ENCODE measurements around the gene NGRN. TPM values are rescaled to one million over a fixed set of nuclear protein-coding genes. Genes with fewer than 3 reads are reported as not detected.

The NGRN gene
- polyA plus RNA-seq, 1 donor from 2014 or later, result 466 TPM

GRCh38 chr15:90262426-90262825, 3.0 kb upstream of the NGRN start:
- Histone ChIP-seq H3K27ac (ENCODE audit: low read length) (no peak overlapping the region), H3K9ac (ENCODE audit: low read length) (no peak overlapping the region), H3K79me2 (replicated peaks; ENCODE audit: insufficient read depth, low read length) (peaks cover 17% of the 10 kb centered on the region), H2AFZ (ENCODE audit: low read depth, low read length) (no peak overlapping the region), H3K36me3 (ENCODE audit: insufficient read depth, low read length) (no peaks in the 10 kb centered on the region), H3K9me2 (ENCODE audit: insufficient read depth, low read length) (no peaks in the 10 kb centered on the region), H3K4me3 (ENCODE audit: low read length) (no peak overlapping the region), H3K27me3 (ENCODE audit: insufficient read depth, low read depth, low read length) (no peaks in the 10 kb centered on the region), H4K20me1 (ENCODE audit: insufficient read depth) (no peaks in the 10 kb centered on the region), H3F3A (ENCODE audit: insufficient read depth, low read length, poor library complexity, severe bottlenecking) (peaks cover 3% of the 10 kb centered on the region), H3K4me2 (ENCODE audit: low read length) (no peak overlapping the region), H3K9me3 (ENCODE audit: low read length) (no peaks in the 10 kb centered on the region)
- TF ChIP-seq SMC3 (conservative IDR thresholded peaks at IDR 0.05; ENCODE audit: poor library complexity), result no peak
- TF ChIP-seq MXI1 (conservative IDR thresholded peaks at IDR 0.05; ENCODE audit: poor library complexity, severe bottlenecking), result no peak
- no peak for TF ChIP-seq CTCF (IDR thresholded peaks at IDR 0.05; ENCODE audit: poor library complexity, severe bottlenecking)
- TF ChIP-seq TAF1 (IDR thresholded peaks at IDR 0.05; ENCODE audit: low read depth), result no peak
- no peak for TF ChIP-seq EP300 (conservative IDR thresholded peaks at IDR 0.05; ENCODE audit: poor library complexity, severe bottlenecking)
- TF ChIP-seq REST (IDR thresholded peaks at IDR 0.05; ENCODE audit: borderline replicate concordance), result no peak
- no peak for TF ChIP-seq EZH2 (IDR thresholded peaks at IDR 0.05; ENCODE audit: borderline replicate concordance, insufficient read depth, low read length, poor library complexity, severe bottlenecking)
- TF ChIP-seq POLR2AphosphoS5 (IDR thresholded peaks at IDR 0.05), result no peak
- no peak for TF ChIP-seq RAD21 (conservative IDR thresholded peaks at IDR 0.05)

GRCh38 chr15:90264671-90265070, 801 bp upstream of the NGRN start:
- Histone ChIP-seq H3K27me3 (ENCODE audit: insufficient read depth, low read depth, low read length) (no peaks in the 10 kb centered on the region), H3K4me3 (ENCODE audit: low read length) (peak overlapping the region; percentile 78), H3F3A (ENCODE audit: insufficient read depth, low read length, poor library complexity, severe bottlenecking) (peaks cover 3% of the 10 kb centered on the region), H3K9ac (ENCODE audit: low read length) (peak overlapping the region; percentile 92), H3K79me2 (replicated peaks; ENCODE audit: insufficient read depth, low read length) (peaks cover 38% of the 10 kb centered on the region), H2AFZ (ENCODE audit: low read depth, low read length) (peak overlapping the region; percentile 74), H3K27ac (ENCODE audit: low read length) (peak overlapping the region; percentile 94), H4K20me1 (ENCODE audit: insufficient read depth) (peaks cover under 1% of the 10 kb centered on the region), H3K9me3 (ENCODE audit: low read length) (no peaks in the 10 kb centered on the region), H3K4me2 (ENCODE audit: low read length) (peak overlapping the region; percentile 95), H3K36me3 (ENCODE audit: insufficient read depth, low read length) (no peaks in the 10 kb centered on the region), H3K9me2 (ENCODE audit: insufficient read depth, low read length) (no peaks in the 10 kb centered on the region)
- TF ChIP-seq RAD21 (conservative IDR thresholded peaks at IDR 0.05) (no peak), EZH2 (IDR thresholded peaks at IDR 0.05; ENCODE audit: borderline replicate concordance, insufficient read depth, low read length, poor library complexity, severe bottlenecking) (no peak)

GRCh38 chr15:90266061-90266431, 574 bp downstream of the NGRN start:
- peak overlapping the region; percentile 78 for H3K4me3 ChIP-seq (ENCODE audit: low read length)
- TF ChIP-seq RAD21 (conservative IDR thresholded peaks at IDR 0.05), result no peak
- peak; percentile 1 for TF ChIP-seq MXI1 (conservative IDR thresholded peaks at IDR 0.05; ENCODE audit: poor library complexity, severe bottlenecking)
- TF ChIP-seq TAF1 (IDR thresholded peaks at IDR 0.05; ENCODE audit: low read depth), result no peak
- peak overlapping the region; percentile 94 for H3K27ac ChIP-seq (ENCODE audit: low read length)
- H3K9me3 ChIP-seq (ENCODE audit: low read length), result no peaks in the 10 kb centered on the region
- peaks cover 4% of the 10 kb centered on the region for H4K20me1 ChIP-seq (ENCODE audit: insufficient read depth)
- no peaks in the 10 kb centered on the region for H3K27me3 ChIP-seq (ENCODE audit: insufficient read depth, low read depth, low read length)
- H2AFZ ChIP-seq (ENCODE audit: low read depth, low read length), result peak overlapping the region; percentile 74
- peaks cover 3% of the 10 kb centered on the region for H3F3A ChIP-seq (ENCODE audit: insufficient read depth, low read length, poor library complexity, severe bottlenecking)
- no peaks in the 10 kb centered on the region for H3K36me3 ChIP-seq (ENCODE audit: insufficient read depth, low read length)
- H3K79me2 ChIP-seq (replicated peaks; ENCODE audit: insufficient read depth, low read length), result peaks cover 49% of the 10 kb centered on the region
- no peaks in the 10 kb centered on the region for H3K9me2 ChIP-seq (ENCODE audit: insufficient read depth, low read length)
- peak overlapping the region; percentile 88 for H3K4me2 ChIP-seq (ENCODE audit: low read length)
- peak overlapping the region; percentile 92 for H3K9ac ChIP-seq (ENCODE audit: low read length)
